ENCODE measurements around the gene POLD1.

POLD1 gene

DNA sequence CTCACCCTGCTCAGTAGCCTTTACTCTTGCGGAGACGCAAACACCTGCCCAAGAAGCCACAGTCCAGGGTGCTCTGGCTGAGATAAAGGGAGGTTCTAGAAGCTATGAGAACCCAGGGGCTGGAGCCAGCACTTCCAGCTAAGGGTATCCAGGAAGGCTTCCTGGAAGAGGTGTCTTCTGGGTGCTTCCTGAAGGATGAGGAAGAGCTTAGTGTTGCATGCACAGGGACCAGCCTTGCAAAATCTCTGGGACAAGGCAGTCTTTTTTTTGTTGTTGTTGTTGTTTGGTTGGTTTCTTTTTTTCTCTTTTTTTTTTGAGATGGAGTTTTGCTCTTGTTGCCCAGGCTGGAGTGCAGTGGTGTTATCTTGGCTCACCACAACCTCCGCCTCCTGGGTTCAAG lies 69.1 kb downstream of the POLD1 start:
- H3K9me3 ChIP-seq (ENCODE audit: insufficient read depth, low read length) = no peaks in the 10 kb centered on the region
- H2AFZ ChIP-seq (ENCODE audit: low read depth, low read length, severe bottlenecking) = no peak overlapping the region
- no peaks in the 10 kb centered on the region for H3K36me3 ChIP-seq (ENCODE audit: low read length)
- no peak overlapping the region for H3K4me2 ChIP-seq (ENCODE audit: low read depth, low read length, poor library complexity, severe bottlenecking)
- no peaks in the 10 kb centered on the region for H3F3A ChIP-seq (ENCODE audit: insufficient read depth)
- no peaks in the 10 kb centered on the region for H3K79me2 ChIP-seq (ENCODE audit: insufficient read depth, low read length)
- no peaks in the 10 kb centered on the region for H3K9me2 ChIP-seq (replicated peaks; ENCODE audit: insufficient read depth, low read length)
- H3K9ac ChIP-seq (ENCODE audit: low read length) = no peak overlapping the region
- no peak overlapping the region for H3K4me3 ChIP-seq (ENCODE audit: insufficient read depth, low read length, poor library complexity, severe bottlenecking)
- TF ChIP-seq, protein P1, sequence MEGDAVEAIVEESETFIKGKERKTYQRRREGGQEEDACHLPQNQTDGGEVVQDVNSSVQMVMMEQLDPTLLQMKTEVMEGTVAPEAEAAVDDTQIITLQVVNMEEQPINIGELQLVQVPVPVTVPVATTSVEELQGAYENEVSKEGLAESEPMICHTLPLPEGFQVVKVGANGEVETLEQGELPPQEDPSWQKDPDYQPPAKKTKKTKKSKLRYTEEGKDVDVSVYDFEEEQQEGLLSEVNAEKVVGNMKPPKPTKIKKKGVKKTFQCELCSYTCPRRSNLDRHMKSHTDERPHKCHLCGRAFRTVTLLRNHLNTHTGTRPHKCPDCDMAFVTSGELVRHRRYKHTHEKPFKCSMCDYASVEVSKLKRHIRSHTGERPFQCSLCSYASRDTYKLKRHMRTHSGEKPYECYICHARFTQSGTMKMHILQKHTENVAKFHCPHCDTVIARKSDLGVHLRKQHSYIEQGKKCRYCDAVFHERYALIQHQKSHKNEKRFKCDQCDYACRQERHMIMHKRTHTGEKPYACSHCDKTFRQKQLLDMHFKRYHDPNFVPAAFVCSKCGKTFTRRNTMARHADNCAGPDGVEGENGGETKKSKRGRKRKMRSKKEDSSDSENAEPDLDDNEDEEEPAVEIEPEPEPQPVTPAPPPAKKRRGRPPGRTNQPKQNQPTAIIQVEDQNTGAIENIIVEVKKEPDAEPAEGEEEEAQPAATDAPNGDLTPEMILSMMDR (IDR thresholded peaks at IDR 0.05; ENCODE audit: insufficient read depth, low read length, poor library complexity, severe bottlenecking) = no peak
- TF ChIP-seq EZH2phosphoT487 (conservative IDR thresholded peaks at IDR 0.05; ENCODE audit: low read length) = no peak
- no peaks in the 10 kb centered on the region for H4K20me1 ChIP-seq (ENCODE audit: low read depth, low read length)
- no peak overlapping the region for H3K27ac ChIP-seq (ENCODE audit: low read depth, low read length)
- no peaks in the 10 kb centered on the region for H3K27me3 ChIP-seq (ENCODE audit: low read length)

DNA sequence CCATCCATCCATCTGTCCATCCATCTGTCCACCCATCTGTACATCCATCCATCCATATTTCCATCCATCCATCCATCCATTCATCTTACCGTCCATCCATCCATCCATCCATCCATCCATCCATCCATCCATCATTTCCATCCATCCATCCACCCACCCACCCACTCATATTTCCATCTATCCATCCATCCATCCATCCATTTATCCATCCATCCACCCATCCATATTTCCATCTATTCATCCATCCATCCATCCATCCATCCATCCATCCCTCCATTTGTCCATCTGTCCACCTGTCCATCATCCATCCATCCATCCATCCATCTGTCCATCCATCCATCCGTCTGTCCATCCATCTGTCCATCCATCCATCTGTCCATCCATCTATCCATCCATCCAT lies 71.8 kb downstream of the POLD1 start:
- TF ChIP-seq, protein P1 (IDR thresholded peaks at IDR 0.05; ENCODE audit: insufficient read depth, low read length, poor library complexity, severe bottlenecking) = no peak
- no peak for TF ChIP-seq EZH2phosphoT487 (conservative IDR thresholded peaks at IDR 0.05; ENCODE audit: low read length)
- Histone ChIP-seq H3K9ac (ENCODE audit: low read length) (no peak overlapping the region), H3K79me2 (ENCODE audit: insufficient read depth, low read length) (no peaks in the 10 kb centered on the region), H3K9me2 (replicated peaks; ENCODE audit: insufficient read depth, low read length) (no peaks in the 10 kb centered on the region), H2AFZ (ENCODE audit: low read depth, low read length, severe bottlenecking) (no peak overlapping the region), H3K4me2 (ENCODE audit: low read depth, low read length, poor library complexity, severe bottlenecking) (no peak overlapping the region), H3K9me3 (ENCODE audit: insufficient read depth, low read length) (no peaks in the 10 kb centered on the region), H3K27me3 (ENCODE audit: low read length) (no peaks in the 10 kb centered on the region), H3F3A (ENCODE audit: insufficient read depth) (peaks cover 5% of the 10 kb centered on the region), H4K20me1 (ENCODE audit: low read depth, low read length) (no peaks in the 10 kb centered on the region), H3K36me3 (ENCODE audit: low read length) (no peaks in the 10 kb centered on the region), H3K27ac (ENCODE audit: low read depth, low read length) (no peak overlapping the region), H3K4me3 (ENCODE audit: insufficient read depth, low read length, poor library complexity, severe bottlenecking) (no peak overlapping the region)

DNA sequence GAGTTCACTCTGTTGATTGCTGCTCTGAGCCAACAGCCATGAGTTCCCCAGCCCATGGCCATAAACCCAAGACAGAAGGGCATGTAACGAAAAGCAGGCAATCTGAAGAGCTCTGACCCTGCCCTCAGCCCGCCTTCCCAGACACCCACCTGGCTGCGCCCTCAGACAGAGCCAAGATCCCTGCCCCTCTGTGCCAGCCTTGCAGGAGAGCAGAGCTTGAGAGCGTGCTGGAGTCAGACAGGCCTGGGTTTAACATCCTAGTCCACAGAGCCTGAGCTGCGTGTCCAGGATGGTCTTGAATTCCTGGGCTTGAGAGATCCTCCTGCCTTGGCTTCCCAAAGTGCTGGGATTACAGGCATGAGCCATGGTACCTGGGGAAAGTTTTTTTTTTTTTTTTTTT lies 73.2 kb downstream of the POLD1 start:
- TF ChIP-seq EZH2phosphoT487 (conservative IDR thresholded peaks at IDR 0.05; ENCODE audit: low read length) = no peak
- TF ChIP-seq, protein P1 (IDR thresholded peaks at IDR 0.05; ENCODE audit: insufficient read depth, low read length, poor library complexity, severe bottlenecking) = no peak
- Histone ChIP-seq H3K9me3 (ENCODE audit: insufficient read depth, low read length) (no peaks in the 10 kb centered on the region), H3K27ac (ENCODE audit: low read depth, low read length) (no peak overlapping the region), H3K36me3 (ENCODE audit: low read length) (no peaks in the 10 kb centered on the region), H3F3A (ENCODE audit: insufficient read depth) (peaks cover 5% of the 10 kb centered on the region), H3K27me3 (ENCODE audit: low read length) (no peaks in the 10 kb centered on the region), H3K9me2 (replicated peaks; ENCODE audit: insufficient read depth, low read length) (no peaks in the 10 kb centered on the region), H3K4me2 (ENCODE audit: low read depth, low read length, poor library complexity, severe bottlenecking) (no peak overlapping the region), H4K20me1 (ENCODE audit: low read depth, low read length) (no peaks in the 10 kb centered on the region), H3K4me3 (ENCODE audit: insufficient read depth, low read length, poor library complexity, severe bottlenecking) (no peak overlapping the region), H3K79me2 (ENCODE audit: insufficient read depth, low read length) (no peaks in the 10 kb centered on the region), H2AFZ (ENCODE audit: low read depth, low read length, severe bottlenecking) (no peak overlapping the region), H3K9ac (ENCODE audit: low read length) (no peak overlapping the region)
